Measurements from ENCODE around the gene SELENOP. TPM values are rescaled to one million over a fixed set of nuclear protein-coding genes. Genes with fewer than 3 reads are reported as not detected.

Gene SELENOP, protein sequence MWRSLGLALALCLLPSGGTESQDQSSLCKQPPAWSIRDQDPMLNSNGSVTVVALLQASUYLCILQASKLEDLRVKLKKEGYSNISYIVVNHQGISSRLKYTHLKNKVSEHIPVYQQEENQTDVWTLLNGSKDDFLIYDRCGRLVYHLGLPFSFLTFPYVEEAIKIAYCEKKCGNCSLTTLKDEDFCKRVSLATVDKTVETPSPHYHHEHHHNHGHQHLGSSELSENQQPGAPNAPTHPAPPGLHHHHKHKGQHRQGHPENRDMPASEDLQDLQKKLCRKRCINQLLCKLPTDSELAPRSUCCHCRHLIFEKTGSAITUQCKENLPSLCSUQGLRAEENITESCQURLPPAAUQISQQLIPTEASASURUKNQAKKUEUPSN
- total RNA-seq: 100 to 1,000 TPM; 171 to 687 TPM

- DNase-seq: peak; percentile 79
- Histone ChIP-seq H3K36me3 (no peaks in the 10 kb centered on the region), H3K9me3 (no peaks in the 10 kb centered on the region), H3K9ac (ENCODE audit: low read depth in 2 of 2, low read length in 2 of 2) (peak within 1 kb of the TSS; percentile 47 to 64), H3K27me3 (no peaks in the 10 kb centered on the region), H3K4me1 (no peaks in the 10 kb centered on the region), H3K4me3 (peak within 1 kb of the TSS; percentile 36), H3K27ac (peak within 1 kb of the TSS; percentile 77)
- intact Hi-C loops (cut with DNase I): loop anchor here (10.0 kb wide), 1 partner anchor 73 kb away; no protein-coding TSS in a partner anchor
- no peak for TF ChIP-seq CTCF (IDR thresholded peaks at IDR 0.05)
These were observed at the start of gene SELENOP for GRCh38 chr5:42811591-42812446. Gene SELENOP (minus strand): TSS chr5:42811892. CDS start chr5:42808353, 3,539 bp downstream.

GRCh38 chr5:42858687-42859086 is 47.0 kb upstream of the SELENOP start:
- Histone ChIP-seq H3K4me1 (peaks cover 19% of the 10 kb centered on the region), H3K27ac (peak overlapping the region; percentile 5), H3K27me3 (no peaks in the 10 kb centered on the region), H3K4me3 (no peak overlapping the region), H3K9ac (ENCODE audit: low read depth in 2 of 2, low read length in 2 of 2) (no peak overlapping the region), H3K9me3 (no peaks in the 10 kb centered on the region), H3K36me3 (no peaks in the 10 kb centered on the region)
- TF ChIP-seq CTCF (IDR thresholded peaks at IDR 0.05): no peak
- no peak for DNase-seq
- intact Hi-C loops (cut with DNase I): no loop called here

DNA sequence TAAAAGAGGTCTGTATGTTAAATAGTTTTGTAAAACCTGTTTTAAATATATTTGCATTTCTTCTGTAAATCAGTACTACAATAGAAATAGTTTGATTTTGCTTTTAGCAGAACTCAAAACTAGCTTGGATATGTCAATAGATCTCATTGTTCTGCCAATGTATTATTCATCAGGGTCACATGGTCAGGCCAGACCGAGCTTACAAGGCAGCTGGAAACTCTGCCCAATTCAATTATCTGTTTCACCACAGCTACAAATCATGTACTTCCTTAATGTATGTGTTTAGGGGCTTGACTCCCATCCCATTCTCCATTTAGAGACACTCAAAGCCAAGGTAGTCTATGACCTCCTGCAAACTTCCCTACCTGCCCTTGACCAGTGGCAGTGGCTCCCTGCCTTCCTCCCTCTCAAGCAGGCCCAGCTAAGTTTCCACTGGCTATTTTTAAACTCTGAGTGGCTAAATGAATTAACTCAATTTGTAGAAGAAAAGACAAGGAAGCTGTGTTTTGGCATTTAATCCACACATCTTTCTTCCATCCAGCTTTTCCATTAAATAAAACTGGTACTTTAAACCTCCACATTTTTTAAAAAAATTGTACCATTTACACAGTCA is 46.4 kb upstream of the SELENOP start:
- Histone ChIP-seq H3K9ac (ENCODE audit: low read depth in 2 of 2, low read length in 2 of 2) (no peak overlapping the region), H3K36me3 (no peaks in the 10 kb centered on the region), H3K9me3 (no peaks in the 10 kb centered on the region), H3K27me3 (no peaks in the 10 kb centered on the region), H3K27ac (peak overlapping the region; percentile 5), H3K4me3 (no peak overlapping the region), H3K4me1 (peaks cover 23% of the 10 kb centered on the region)
- DNase-seq: no peak
- TF ChIP-seq CTCF (IDR thresholded peaks at IDR 0.05): no peak
- intact Hi-C loops (cut with DNase I): no loop called here

DNA sequence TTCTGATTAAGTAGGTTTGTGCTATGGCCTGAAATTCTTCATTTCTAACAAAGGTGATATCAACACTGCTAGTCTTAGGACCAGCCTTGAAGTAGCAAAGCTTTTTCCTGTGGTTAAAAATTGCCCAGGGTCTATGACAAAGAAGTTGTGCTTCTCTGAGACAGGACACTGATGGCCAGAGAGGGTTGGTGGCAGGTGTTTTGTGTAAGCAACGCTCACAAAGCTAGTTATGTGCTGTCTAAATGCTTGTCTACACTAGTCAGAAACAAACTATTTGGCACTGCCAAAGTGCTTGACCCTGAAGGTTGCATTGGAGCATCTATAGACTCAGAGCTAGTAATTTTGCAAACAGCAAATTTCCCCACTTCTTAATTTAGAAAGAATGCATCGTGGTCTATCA is 44.1 kb upstream of the SELENOP start:
- intact Hi-C loops (cut with DNase I): no loop called here
- DNase-seq: no peak
- no peak overlapping the region for H3K27ac ChIP-seq
- H3K36me3 ChIP-seq: no peaks in the 10 kb centered on the region
- no peaks in the 10 kb centered on the region for H3K27me3 ChIP-seq
- peaks cover 25% of the 10 kb centered on the region for H3K4me1 ChIP-seq
- no peak overlapping the region for H3K9ac ChIP-seq (ENCODE audit: low read depth in 2 of 2, low read length in 2 of 2)
- no peaks in the 10 kb centered on the region for H3K9me3 ChIP-seq
- TF ChIP-seq CTCF (IDR thresholded peaks at IDR 0.05): no peak
- no peak overlapping the region for H3K4me3 ChIP-seq

DNA sequence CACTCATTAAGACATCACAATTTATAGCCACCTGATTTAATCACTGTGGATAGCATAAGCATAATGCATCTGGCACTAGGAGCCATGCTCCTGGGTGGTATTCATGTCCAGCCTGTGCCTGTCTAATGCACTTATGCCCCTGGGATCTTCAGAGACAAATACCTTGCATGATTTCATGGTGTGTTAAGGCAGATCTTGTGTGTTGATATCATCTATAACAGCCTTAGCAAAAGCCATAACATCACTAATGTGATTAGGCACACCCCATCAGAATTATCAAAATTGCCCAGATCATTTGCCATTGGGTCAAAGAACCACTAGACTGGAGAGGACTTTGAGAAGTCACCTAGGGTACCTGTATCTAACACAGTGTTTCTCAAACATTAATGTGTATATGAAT is 43.7 kb upstream of the SELENOP start:
- Histone ChIP-seq H3K36me3 (no peaks in the 10 kb centered on the region), H3K9ac (ENCODE audit: low read depth in 2 of 2, low read length in 2 of 2) (no peak overlapping the region), H3K9me3 (no peaks in the 10 kb centered on the region), H3K27me3 (no peaks in the 10 kb centered on the region), H3K27ac (no peak overlapping the region), H3K4me3 (no peak overlapping the region), H3K4me1 (peaks cover 25% of the 10 kb centered on the region)
- intact Hi-C loops (cut with DNase I): no loop called here
- no peak for DNase-seq
- TF ChIP-seq CTCF (IDR thresholded peaks at IDR 0.05): no peak

Measured in colonic mucosa (tissue), 4 donors.